A673 (cell line): Measurements from ENCODE around the gene LNX1.

ENCODE experiments used
- CTCF ChIP-seq: fragments of 300-800, 200-600 bp; sonication (generic); conservative IDR thresholded peaks from 2 replicates; pipeline ENCODE4 v1.5.1; 2017; ENCODE audit warnings: low read depth, mild to moderate bottlenecking, antibody characterized with exemption, low read length, moderate library complexity, mixed read lengths
- EZH2 ChIP-seq: fragments of 200-600 bp; sonication (generic); IDR thresholded peaks from 2 replicates; pipeline ENCODE4 v1.6.1; 2017; ENCODE audit warnings: borderline replicate concordance, low read depth, mild to moderate bottlenecking, mixed read lengths, antibody characterized with exemption, low read length; ENCODE audit not compliant: poor library complexity, severe bottlenecking

GRCh38 chr4:53591372-53591892 is at the start of gene LNX1:
- no peak for TF ChIP-seq CTCF
- no peak for TF ChIP-seq EZH2
